GM19099 (cell line): Measurements from ENCODE around the gene GSN.

ENCODE experiments used
- POLR2A ChIP-seq: IDR thresholded peaks from 3 replicates; pipeline ENCODE4 v1.6.1; 2011; ENCODE audit warnings: low read depth; ENCODE audit not compliant: insufficient read length; ENCODE audit errors: extremely low read depth

The GSN gene

DNA sequence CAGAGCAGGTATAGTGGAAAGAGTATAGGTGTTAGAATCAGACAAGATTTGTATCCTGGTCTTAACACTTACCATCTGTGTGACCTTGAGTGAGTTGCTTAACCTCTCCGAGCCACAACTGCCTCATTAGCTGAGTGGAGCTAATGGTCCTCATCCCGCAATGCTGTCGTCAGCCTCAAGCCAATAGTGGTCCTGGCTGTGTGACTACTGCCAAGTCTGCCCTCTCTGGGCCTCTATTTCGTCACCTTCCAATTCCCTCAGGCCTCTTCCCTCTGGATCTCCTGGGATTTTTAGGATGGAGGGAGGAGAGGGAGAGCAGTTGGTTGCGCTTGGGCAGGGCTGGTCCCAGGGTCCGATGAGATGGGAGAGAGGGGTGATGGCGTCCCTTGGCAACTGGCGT, 60.5 kb downstream of the GSN start:
- no peak for TF ChIP-seq POLR2A

DNA sequence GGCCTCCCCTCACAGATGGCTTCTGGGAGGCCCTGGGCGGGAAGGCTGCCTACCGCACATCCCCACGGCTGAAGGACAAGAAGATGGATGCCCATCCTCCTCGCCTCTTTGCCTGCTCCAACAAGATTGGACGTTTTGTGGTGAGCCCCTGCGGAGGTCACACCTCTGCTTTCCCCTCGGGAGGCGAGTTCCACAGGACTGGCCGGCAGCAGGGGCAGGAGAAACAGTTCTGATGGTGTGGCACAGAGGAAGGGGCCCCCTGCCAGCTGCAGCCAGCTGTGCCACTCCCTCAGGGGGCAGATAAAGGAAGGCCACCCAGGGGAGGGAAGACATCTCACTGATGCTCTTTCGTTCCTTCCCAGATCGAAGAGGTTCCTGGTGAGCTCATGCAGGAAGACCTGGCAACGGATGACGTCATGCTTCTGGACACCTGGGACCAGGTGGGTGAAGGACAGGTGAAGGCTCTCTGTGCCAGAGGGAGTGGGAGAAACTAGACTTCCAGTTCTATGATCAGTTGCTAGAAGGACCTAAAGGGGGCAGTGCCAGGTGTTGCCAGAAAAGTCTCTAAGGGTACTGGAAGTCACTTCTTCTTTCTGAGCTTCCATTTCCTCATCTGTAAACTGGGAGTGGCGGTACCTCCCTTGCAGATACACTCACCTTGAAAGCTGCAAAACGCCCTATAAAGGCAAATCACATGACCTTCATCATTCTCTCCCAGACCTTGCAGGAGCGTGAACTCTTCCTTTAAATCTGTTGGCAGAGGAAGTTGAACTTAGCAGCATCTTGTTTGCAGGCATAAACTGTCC, 61.1 kb downstream of the GSN start:
- no peak for TF ChIP-seq POLR2A

DNA sequence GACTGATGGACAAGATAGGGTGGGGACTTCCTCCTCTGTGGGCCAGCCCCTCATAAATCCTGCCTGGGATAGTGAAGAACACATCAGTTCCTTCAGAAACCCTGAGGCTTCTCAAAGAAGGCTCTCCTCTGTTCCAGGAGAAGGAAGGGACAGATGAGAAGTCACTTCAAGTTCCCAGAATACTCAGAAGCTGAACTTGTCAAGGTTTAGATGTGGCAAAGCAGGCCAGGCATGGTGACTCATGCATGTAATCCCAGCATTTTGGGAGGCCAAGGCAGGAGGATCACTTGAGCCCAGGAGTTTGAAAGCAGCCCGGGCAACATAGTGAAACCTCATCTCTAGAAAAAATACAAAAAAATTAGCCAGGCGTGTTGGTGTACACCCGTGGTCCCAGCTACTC, 63.6 kb downstream of the GSN start:
- TF ChIP-seq POLR2A = no peak

DNA sequence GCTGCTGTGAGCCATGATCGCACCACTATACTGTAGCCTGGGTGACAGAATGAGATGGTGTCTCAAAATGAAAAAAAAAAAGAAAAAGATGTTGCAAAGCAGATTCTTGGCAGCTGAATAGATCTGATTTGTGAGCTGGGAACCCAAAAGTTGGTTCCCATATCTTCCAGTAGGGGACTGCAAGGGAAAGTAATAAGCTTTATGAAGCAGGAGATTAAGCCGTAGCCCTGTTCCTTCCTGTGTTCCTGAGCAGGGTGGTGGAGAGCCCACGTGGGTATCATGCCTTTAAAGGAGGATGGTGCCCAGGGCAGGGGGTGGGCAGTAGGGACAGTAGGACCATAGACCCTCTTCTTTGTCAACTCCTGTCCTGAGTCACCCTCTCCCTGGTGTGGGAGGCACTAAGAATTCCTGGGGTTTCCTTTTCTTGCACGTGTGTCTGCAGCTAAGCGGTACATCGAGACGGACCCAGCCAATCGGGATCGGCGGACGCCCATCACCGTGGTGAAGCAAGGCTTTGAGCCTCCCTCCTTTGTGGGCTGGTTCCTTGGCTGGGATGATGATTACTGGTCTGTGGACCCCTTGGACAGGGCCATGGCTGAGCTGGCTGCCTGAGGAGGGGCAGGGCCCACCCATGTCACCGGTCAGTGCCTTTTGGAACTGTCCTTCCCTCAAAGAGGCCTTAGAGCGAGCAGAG, 64.2 kb downstream of the GSN start:
- no peak for TF ChIP-seq POLR2A

DNA sequence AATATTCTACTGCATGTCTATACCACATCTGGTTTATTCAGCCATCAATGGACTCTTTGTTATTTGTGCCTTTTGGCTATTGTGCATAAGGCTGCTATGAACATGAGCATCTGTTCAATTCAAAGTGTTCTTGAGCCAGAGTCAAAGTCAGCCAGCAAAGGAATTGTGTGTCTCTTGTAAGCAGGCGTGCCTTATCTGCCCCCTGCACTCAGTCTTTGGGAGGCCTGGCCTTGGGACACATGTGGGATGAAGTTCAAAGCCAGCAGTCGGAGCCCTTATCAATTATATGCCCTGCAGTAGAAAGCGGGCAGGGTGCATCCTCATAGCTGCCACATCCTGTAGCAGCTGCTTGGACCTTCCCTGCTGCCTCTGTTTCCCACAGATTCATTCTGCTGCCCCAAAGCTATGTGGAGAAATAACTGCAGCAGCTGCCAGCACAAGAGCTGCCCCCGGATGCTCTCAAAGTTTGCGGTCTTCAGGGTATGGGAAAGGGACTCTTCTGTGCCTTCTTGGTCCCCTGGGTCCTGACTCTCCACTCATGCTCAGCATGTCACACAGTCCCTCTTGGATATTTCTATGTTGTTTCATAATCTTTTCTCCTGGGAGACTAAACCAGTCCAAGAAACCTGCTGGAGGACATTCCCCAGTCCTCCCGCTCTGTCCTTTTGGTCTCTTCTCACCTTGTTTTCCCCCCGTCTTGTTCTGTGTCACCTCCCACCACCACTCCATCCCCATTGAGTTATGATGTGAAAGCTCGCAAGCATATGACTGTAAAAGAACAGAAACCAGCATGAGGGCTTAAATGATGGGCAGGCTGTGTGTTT, 66.2 kb downstream of the GSN start:
- no peak for TF ChIP-seq POLR2A

DNA sequence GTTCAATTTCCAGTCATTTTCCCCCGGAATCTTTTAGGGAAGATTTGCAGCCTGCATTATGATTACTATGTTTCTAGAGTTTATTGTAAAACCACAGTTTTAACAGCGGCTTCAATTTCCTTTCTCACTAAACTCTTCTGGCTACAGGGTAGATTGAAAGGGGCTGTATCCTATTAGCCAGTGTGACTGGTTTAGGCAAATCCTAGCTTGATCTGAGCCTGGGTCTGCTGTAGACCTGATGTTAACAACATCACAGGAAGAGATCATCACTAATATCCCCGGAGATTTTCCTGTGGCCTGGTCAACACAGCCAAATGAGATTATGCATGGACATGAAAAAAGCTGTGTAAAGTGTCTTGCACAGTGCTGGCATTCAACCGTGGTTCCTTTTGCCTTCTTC, 68.7 kb downstream of the GSN start:
- TF ChIP-seq POLR2A = no peak

DNA sequence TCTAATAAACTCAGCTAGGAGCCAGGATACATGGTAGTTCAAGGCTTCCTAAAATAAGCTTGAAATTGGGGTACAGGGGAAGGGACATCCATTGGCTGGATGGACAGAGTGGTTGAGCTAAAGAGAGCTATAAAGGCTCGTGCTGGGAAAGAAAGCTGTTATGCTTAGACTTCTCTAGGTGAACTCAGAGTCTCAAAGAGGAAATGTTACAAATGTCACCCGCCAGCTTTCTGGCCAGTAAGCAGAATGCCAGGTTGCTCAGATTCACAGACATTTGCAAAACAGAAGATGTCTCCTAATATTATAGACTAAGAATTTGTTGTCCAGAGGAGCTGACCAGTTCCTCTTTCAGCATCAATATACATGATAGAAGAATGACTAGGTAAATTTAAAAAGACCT, 71.5 kb downstream of the GSN start:
- TF ChIP-seq POLR2A = no peak

DNA sequence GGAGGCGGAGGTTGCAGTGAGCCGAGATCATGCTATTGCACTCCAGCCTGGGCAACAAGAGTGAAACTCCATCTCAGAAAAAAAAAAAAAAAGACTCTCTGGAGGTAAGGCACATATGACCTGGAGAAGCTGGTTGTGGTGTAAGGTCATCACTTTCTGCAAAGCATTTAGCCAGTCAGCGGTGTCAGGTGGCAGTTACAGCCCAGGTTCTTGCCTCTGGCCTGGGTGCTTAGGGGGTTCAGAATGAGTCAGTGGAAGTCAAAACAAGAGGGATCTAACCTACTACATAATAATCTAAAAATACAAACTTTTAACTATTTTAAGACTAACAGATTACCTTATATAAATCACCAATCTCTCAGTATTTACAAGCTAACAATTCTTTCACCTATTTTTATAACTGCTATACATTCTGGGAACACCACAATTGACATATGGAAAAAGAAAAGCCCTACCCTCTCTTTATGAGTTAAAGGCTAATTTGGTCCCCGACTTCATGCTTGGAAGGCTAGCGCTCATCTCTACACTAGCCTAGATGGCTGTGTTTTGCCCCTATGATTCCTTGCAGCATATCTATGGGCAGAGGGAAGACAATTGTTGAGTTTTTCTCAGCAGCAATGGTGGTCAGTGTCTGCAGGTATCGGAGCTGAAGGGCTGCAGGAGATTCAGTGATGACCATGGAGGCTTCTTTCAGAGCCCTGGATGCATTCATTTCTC, 72.9 kb downstream of the GSN start:
- TF ChIP-seq POLR2A = no peak

DNA sequence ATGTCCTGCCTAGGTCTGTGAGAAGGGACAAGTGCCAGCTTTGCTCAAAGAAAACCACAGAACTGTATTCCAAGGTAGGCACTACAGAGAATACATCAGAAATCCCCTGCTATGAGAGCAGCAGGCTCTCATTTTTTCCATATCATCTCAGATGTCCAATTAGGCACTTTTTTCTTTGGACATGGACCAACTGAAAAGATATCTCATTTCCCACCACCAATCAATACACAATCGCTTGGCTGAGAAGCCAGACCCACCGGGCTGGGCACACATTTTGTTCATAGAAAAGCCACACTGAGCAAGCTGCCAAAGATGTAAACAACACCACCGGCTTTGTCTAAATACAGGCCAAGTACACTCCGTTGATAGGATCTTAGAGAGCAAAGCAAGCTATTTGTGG, 76.2 kb downstream of the GSN start:
- TF ChIP-seq POLR2A = no peak

DNA sequence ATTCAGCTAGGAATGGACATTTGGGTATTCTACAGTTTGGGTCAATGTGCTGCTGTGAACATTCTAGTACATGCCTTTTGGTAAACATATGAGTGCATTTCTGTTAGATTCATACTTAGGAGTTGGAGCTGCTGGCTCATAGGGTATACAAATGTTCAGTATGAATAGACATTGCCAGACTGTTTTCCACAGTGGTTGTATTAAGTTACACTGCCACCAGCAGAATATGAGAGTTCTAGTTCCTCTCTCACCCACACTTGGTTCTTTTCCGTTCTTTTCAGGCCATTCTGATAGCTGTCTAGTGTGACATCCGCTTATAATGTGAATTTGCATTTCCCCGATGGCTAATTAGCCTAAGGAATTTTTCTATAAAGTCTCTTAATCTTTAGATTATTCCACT, 77.1 kb downstream of the GSN start:
- no peak for TF ChIP-seq POLR2A

DNA sequence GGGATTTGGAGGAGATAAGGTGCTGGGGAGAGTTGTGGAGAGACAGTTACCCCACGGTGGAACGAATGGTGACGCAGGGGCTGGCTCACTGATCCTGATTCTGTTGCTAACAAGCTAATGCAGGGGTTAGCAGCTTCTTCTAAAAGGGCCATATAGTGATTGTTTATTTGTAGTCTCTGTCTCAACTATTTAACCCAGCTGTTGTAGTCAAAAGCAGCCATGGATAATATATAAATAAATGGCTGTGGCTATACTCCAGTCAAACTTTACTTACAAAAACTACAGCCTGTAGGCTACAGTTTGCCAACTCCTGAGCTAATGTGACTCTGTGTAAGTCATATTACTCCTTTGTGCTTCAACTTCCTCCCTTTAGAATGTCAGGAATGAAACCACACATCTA, 80.3 kb downstream of the GSN start:
- no peak for TF ChIP-seq POLR2A

DNA sequence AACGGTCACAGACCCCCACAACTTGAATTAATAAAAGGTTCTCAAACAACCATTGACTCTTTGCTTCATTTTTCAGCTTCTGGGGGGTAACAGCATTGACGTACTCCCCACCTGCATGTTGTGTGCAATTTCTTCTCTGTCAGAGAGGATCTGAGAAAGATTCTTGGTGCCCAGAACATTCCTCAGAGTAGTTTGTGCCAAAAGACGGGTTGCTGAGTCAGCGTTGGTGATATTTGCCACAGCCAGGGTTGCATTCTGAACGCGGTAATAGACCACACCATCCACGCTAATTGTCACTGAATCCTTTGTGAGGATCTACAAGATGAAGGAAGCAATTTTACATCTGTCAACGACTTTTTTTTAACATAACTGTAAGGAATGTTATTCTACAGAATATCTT, 81.0 kb downstream of the GSN start:
- TF ChIP-seq POLR2A = no peak

DNA sequence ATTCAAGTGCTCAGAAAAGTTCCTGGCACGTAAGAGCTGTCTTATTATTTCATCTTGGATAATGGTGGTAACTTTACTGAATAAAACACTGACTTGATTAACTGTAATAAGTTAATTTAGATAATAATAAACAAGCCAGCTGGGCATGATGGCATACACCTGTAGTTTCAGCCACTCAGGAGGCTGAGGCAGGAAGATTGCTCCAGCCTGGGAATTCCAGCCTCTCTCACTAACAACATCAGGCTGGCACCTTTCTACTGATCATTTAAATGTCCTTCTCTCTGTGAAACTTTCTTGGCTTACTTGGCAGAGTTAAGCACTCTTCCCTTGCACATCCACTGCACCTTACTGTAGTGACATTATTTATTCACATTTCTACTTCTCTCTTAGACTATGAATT, 82.1 kb downstream of the GSN start:
- no peak for TF ChIP-seq POLR2A

DNA sequence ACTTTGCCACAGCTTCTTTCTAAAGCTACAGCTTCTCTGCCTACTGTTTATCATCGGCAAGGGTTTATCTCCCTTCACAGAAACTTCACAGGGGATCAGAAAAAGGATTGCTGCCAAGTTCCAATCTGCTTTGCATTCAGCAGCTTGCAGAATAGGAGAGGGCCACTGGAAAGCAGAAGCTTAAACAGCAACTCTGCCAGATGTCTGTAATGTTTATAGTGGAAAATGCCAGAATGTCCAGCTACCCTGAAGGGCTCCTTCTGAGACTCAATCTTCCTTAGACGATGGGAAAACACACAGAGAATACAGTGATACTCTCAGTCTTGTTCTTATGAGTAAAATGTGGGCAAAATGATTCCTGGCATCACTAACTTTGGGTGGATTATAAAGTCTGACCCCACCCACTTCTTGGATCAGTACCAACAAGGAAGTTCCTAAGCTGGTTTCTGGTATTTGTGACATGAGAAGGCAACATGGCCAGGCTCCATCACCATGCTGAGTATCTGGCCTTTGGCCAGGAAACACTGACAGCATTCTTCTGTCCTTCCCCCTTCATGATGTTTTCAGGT, 83.1 kb downstream of the GSN start:
- TF ChIP-seq POLR2A = no peak
